Thymus (tissue), 11 donors: ENCODE data around the gene FUBP3. TPM values are rescaled to one million over a fixed set of nuclear protein-coding genes. Genes with fewer than 3 reads are reported as not detected.

Experiments used
- DNase-seq, 9 donors: peaks; one replicate each; pipeline ENCODE4 v3.0.0-alpha.2; 2013; ENCODE audit warnings: low spot score in 9 of 9, low read depth in 6 of 9, missing footprints in 1 of 9
- H3K27ac ChIP-seq, 2 donors: one replicate each; pipeline ENCODE4 v1.5.1; 2013; ENCODE audit warnings: control low read depth in 1 of 2, low read depth in 1 of 2, low read length in 1 of 2, mild to moderate bottlenecking in 1 of 2, moderate library complexity in 1 of 2
- H3K27me3 ChIP-seq, 2 donors: one replicate each; pipeline ENCODE4 v1.5.1; 2013; ENCODE audit warnings: low read length in 1 of 2; ENCODE audit not compliant: control insufficient read depth in 2 of 2, insufficient read depth in 1 of 2
- H3K36me3 ChIP-seq, 2 donors: one replicate each; pipeline ENCODE4 v1.5.1; 2013; ENCODE audit warnings: low read length in 1 of 2, mild to moderate bottlenecking in 1 of 2, moderate library complexity in 1 of 2; ENCODE audit not compliant: control insufficient read depth in 2 of 2, insufficient read depth in 2 of 2
- H3K4me1 ChIP-seq, 2 donors: one replicate each; pipeline ENCODE4 v1.5.1; 2013; ENCODE audit warnings: low read length in 2 of 2; ENCODE audit not compliant: control insufficient read depth in 2 of 2, insufficient read depth in 2 of 2
- H3K4me3 ChIP-seq, 2 donors: one replicate each; pipeline ENCODE4 v1.5.1; 2013; ENCODE audit warnings: low read length in 2 of 2, control low read depth in 1 of 2, mild to moderate bottlenecking in 1 of 2
- H3K9me3 ChIP-seq, 2 donors: one replicate each; pipeline ENCODE4 v1.5.1; 2013; ENCODE audit warnings: low read length in 1 of 2, mild to moderate bottlenecking in 1 of 2; ENCODE audit not compliant: control insufficient read depth in 2 of 2, insufficient read depth in 1 of 2
- WGBS: extraction: QIAGEN DNeasy Blood & Tissue Kit; methylation state at CpG from one replicate; pipeline ENCODE4 v1.1.7; 2013; 5-methylcytosine and 5-hydroxymethylcytosine counted together
- polyA plus RNA-seq: library from polyadenylated mRNA; stranded (reverse); fragments of 200-250 nt; gene quantifications from one replicate; pipeline ENCODE4 v1.2.3, GENCODE V29; 2013
- total RNA-seq: library from RNA; stranded (reverse); fragments of 120-200 nt; gene quantifications from one replicate; pipeline ENCODE4 v1.2.4, GENCODE V29; 2013
- donor health status: healthy.

The FUBP3 gene
- total and polyA plus RNA-seq, 2 donors: 24.2 to 26.1 TPM

- no peak for DNase-seq
- Histone ChIP-seq H3K4me3 (no peak overlapping the region), H3K27me3 (peaks cover 81 to 93% of the 10 kb centered on the region in 2 donors), H3K27ac (no peak overlapping the region), H3K36me3 (no peaks in the 10 kb centered on the region), H3K4me1 (peaks cover 0 to 4% of the 10 kb centered on the region in 2 donors), H3K9me3 (peaks cover 0 to 12% of the 10 kb centered on the region in 2 donors)
- WGBS: 7% methylated on average over 61 of the region's 61 CpGs
Observed at GRCh38 chr9:130665431-130666392, 86.3 kb downstream of the FUBP3 start.

DNA sequence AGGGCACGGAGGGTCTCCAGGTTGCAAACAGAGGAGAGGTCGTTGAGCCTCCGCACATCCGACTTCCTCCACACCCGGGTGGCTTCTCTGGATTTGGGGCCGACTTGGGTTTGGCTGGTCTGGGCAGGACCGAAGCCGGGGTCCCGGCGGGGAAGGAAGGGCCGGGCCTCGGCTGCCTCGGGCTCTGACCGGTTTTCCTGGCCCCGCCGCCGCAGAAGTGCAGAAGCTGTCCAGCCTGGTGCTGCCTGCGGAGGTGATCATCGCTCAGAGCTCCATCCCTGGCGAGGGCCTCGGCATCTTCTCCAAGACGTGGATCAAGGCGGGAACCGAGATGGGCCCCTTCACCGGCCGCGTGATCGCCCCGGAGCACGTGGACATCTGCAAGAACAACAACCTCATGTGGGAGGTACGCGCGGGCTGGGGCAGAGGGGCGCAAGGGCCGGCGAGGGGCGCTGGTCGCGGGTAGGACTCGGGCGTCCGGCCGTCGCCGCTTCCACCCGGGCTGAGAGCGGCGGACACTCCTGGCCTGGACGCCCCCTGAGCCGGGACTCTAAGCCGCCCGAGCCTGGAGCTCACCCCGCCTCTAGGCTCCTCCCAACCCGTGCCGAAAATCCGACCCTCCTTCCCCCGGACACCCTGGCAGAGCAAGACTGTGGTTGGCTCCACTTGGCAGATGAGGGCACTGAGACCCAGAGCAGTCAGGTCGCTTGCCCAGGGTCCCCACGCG lies 87.2 kb downstream of the FUBP3 start:
- peaks cover 0 to 7% of the 10 kb centered on the region in 2 donors for H3K9me3 ChIP-seq
- H3K36me3 ChIP-seq: no peaks in the 10 kb centered on the region
- no peak for DNase-seq
- WGBS: 8% methylated on average over 60 of the region's 60 CpGs
- no peak overlapping the region for H3K27ac ChIP-seq
- H3K4me1 ChIP-seq: peaks cover 0 to 4% of the 10 kb centered on the region in 2 donors
- H3K27me3 ChIP-seq: peaks cover 72 to 88% of the 10 kb centered on the region in 2 donors
- H3K4me3 ChIP-seq: no peak overlapping the region

- no peak overlapping the region for H3K27ac ChIP-seq
- WGBS: 41% methylated on average over 4 of the region's 4 CpGs
- no peaks in the 10 kb centered on the region for H3K36me3 ChIP-seq
- no peak for DNase-seq
- H3K4me3 ChIP-seq: no peak overlapping the region
- H3K27me3 ChIP-seq: peaks cover 67 to 87% of the 10 kb centered on the region in 2 donors
- peaks cover 0 to 4% of the 10 kb centered on the region in 2 donors for H3K4me1 ChIP-seq
- peaks cover 0 to 5% of the 10 kb centered on the region in 2 donors for H3K9me3 ChIP-seq
Observed at GRCh38 chr9:130667120-130667435, 87.7 kb downstream of the FUBP3 start.

DNA sequence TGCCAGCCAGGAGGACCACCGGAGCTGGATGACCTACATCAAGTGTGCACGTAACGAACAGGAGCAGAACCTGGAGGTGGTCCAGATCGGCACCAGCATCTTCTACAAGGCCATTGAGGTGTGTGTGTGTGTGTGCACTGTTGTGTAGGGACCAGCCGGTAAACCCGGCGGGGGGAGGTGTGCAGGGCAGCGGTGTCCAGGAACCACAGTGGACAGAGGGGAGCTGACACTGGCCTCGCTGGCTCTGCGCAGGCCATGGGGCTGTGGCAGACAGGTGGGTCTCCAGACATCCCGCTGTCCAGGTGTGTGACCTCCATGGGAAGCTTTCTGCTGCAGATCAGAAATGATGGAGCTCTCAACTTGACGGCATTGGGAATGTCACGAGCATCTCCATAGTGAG lies 88.8 kb downstream of the FUBP3 start:
- WGBS: 97% methylated on average over 13 of the region's 13 CpGs
- Histone ChIP-seq H3K27me3 (peaks cover 56 to 87% of the 10 kb centered on the region in 2 donors), H3K4me3 (no peak overlapping the region), H3K36me3 (no peaks in the 10 kb centered on the region), H3K9me3 (peaks cover 0 to 5% of the 10 kb centered on the region in 2 donors), H3K4me1 (peaks cover 0 to under 1% of the 10 kb centered on the region in 2 donors), H3K27ac (no peak overlapping the region)
- no peak for DNase-seq

GRCh38 chr9:130668659-130669058 lies 89.3 kb downstream of the FUBP3 start:
- H3K4me3 ChIP-seq: no peak overlapping the region
- peaks cover 0 to 5% of the 10 kb centered on the region in 2 donors for H3K9me3 ChIP-seq
- 74% methylated on average over 12 of the region's 12 CpGs for WGBS
- H3K4me1 ChIP-seq: no peaks in the 10 kb centered on the region
- DNase-seq: no peak
- H3K27ac ChIP-seq: no peak overlapping the region
- no peaks in the 10 kb centered on the region for H3K36me3 ChIP-seq
- H3K27me3 ChIP-seq: peaks cover 51 to 84% of the 10 kb centered on the region in 2 donors

- Histone ChIP-seq H3K4me3 (no peak overlapping the region), H3K27ac (no peak overlapping the region), H3K4me1 (no peaks in the 10 kb centered on the region), H3K9me3 (peaks cover 0 to 5% of the 10 kb centered on the region in 2 donors), H3K27me3 (peaks cover 39 to 71% of the 10 kb centered on the region in 2 donors), H3K36me3 (no peaks in the 10 kb centered on the region)
- no peak for DNase-seq
- 83% methylated on average over 4 of the region's 4 CpGs for WGBS
Observed at GRCh38 chr9:130669965-130670364, 90.6 kb downstream of the FUBP3 start.

DNA sequence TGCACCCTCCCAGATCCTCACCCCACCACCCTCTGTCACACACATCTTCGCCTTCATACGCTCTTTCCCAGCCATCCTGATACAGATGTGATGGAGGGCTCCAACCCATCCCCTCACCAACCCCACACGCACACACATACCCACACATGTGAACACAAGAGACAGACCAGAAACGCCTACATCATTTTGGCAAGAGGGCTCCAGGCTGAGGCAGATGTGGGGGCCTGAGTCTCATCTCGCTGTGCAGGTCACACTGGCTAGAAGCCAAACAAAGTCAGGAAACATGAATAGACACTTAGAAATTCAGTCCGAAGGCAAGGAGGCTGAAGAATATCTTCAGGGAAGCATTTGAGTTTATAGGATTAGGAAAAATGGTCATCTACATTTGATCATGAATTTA lies 91.3 kb downstream of the FUBP3 start:
- WGBS: 88% methylated on average over 6 of the region's 6 CpGs
- Histone ChIP-seq H3K36me3 (no peaks in the 10 kb centered on the region), H3K27ac (no peak overlapping the region), H3K4me3 (no peak overlapping the region), H3K27me3 (peaks cover 33 to 71% of the 10 kb centered on the region in 2 donors), H3K9me3 (peaks cover 0 to 5% of the 10 kb centered on the region in 2 donors), H3K4me1 (no peaks in the 10 kb centered on the region)
- DNase-seq: no peak

- no peaks in the 10 kb centered on the region for H3K9me3 ChIP-seq
- DNase-seq: no peak
- H3K36me3 ChIP-seq: no peaks in the 10 kb centered on the region
- H3K4me1 ChIP-seq: no peaks in the 10 kb centered on the region
- H3K4me3 ChIP-seq: no peak overlapping the region
- no peak overlapping the region for H3K27ac ChIP-seq
- peaks cover 17 to 62% of the 10 kb centered on the region in 2 donors for H3K27me3 ChIP-seq
- WGBS: 96% methylated on average over 8 of the region's 8 CpGs
Observed at GRCh38 chr9:130672466-130672865, 93.1 kb downstream of the FUBP3 start.
